Measurements from ENCODE around the gene SERPINA1.
A peak's percentile ranks its signal among the peaks of the same experiment; 100 is the strongest.
"Not testable (repeated sequence)": the region's sequence is repeated elsewhere in the genome, so short reads cannot be mapped to it uniquely, and the experiment has no call there.

The SERPINA1 gene

GRCh38 chr14:94388384-94389103 is at the start of gene SERPINA1:
TSS of gene SERPINA1 (minus strand) at chr14:94388602. CDS start at chr14:94383237, 5,365 bp downstream.
- H3K9me3 Mint-ChIP-seq (ENCODE audit: low read depth), result no peaks in the 10 kb centered on the region
- H3K4me1 Mint-ChIP-seq (ENCODE audit: low read depth), result peaks cover 24% of the 10 kb centered on the region
- H3K27ac Mint-ChIP-seq, result no peak within 1 kb of the TSS
- H3K27me3 Mint-ChIP-seq, result no peaks in the 10 kb centered on the region
- H3K4me3 Mint-ChIP-seq, result no peak within 1 kb of the TSS
- H3K36me3 Mint-ChIP-seq, result no peaks in the 10 kb centered on the region

DNA sequence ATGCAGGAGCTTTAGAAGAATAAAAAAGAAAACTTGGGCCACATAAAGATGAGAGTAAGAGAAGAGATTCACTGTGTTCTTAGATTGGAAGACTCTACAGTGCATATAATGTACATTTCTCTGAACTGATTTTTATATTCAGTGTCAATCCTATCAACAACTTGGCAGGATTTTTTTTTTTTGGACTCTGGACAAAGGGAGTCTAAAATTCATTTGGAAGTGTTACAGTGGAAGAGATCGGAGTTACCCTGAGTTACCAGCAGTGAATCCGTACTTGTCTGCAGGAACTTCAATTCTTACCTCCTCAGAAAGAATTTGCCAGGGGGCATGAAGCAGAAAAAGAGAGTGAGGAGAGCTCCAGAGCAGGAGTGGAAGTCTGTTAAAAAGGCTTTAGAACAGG is 40.2 kb upstream of the SERPINA1 start:
- H3K27ac Mint-ChIP-seq, result no peak overlapping the region
- no peaks in the 10 kb centered on the region for H3K4me1 Mint-ChIP-seq (ENCODE audit: low read depth)
- no peak overlapping the region for H3K4me3 Mint-ChIP-seq
- no peaks in the 10 kb centered on the region for H3K9me3 Mint-ChIP-seq (ENCODE audit: low read depth)
- H3K27me3 Mint-ChIP-seq, result peaks cover 10% of the 10 kb centered on the region
- no peaks in the 10 kb centered on the region for H3K36me3 Mint-ChIP-seq

DNA sequence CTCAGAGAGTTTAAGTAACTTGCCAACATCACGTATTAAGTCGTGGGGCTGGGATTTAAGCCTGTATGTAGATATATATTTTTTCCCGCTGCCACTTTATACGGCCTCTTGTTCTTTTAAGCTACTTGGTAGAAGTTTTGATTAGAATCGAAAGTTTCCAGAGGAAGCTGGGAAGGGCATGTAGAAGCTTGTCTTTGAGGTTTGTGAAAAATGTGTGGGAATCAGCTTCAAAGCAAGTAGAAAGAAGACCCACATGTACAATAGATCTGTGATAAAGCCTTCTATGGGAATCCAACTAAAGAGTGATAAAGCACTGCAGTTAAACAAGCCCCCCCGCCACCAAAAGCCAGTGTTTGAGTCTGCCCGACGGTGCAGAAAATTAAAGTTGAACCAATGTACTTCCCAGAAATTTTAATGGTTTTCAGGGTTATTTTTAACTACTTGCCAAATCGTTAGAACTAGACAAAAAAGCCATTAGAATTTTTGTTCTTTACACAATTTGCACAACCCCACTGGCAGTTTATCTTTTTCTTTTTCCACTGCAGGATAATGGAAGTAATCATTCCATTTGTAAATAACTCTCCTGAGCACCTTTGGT is 38.7 kb upstream of the SERPINA1 start:
- no peak overlapping the region for H3K4me3 Mint-ChIP-seq
- H3K27ac Mint-ChIP-seq, result no peak overlapping the region
- no peaks in the 10 kb centered on the region for H3K9me3 Mint-ChIP-seq (ENCODE audit: low read depth)
- no peaks in the 10 kb centered on the region for H3K36me3 Mint-ChIP-seq
- H3K4me1 Mint-ChIP-seq (ENCODE audit: low read depth), result no peaks in the 10 kb centered on the region
- peaks cover 16% of the 10 kb centered on the region for H3K27me3 Mint-ChIP-seq

- H3K27ac Mint-ChIP-seq, result no peak overlapping the region
- no peaks in the 10 kb centered on the region for H3K36me3 Mint-ChIP-seq
- no peak overlapping the region for H3K4me3 Mint-ChIP-seq
- no peaks in the 10 kb centered on the region for H3K9me3 Mint-ChIP-seq (ENCODE audit: low read depth)
- peaks cover 16% of the 10 kb centered on the region for H3K27me3 Mint-ChIP-seq
- no peaks in the 10 kb centered on the region for H3K4me1 Mint-ChIP-seq (ENCODE audit: low read depth)
These were observed 38.1 kb upstream of the SERPINA1 start for GRCh38 chr14:94426526-94426925.

- no peaks in the 10 kb centered on the region for H3K36me3 Mint-ChIP-seq
- H3K27ac Mint-ChIP-seq, result no peak overlapping the region
- peaks cover 21% of the 10 kb centered on the region for H3K27me3 Mint-ChIP-seq
- H3K4me1 Mint-ChIP-seq (ENCODE audit: low read depth), result no peaks in the 10 kb centered on the region
- no peak overlapping the region for H3K4me3 Mint-ChIP-seq
- H3K9me3 Mint-ChIP-seq (ENCODE audit: low read depth), result no peaks in the 10 kb centered on the region
These were observed 36.0 kb upstream of the SERPINA1 start for GRCh38 chr14:94424371-94424770.

- H3K4me3 Mint-ChIP-seq, result no peak overlapping the region
- H3K27me3 Mint-ChIP-seq, result peaks cover 20% of the 10 kb centered on the region
- H3K4me1 Mint-ChIP-seq (ENCODE audit: low read depth), result no peaks in the 10 kb centered on the region
- no peak overlapping the region for H3K27ac Mint-ChIP-seq
- H3K36me3 Mint-ChIP-seq, result no peaks in the 10 kb centered on the region
- peaks cover under 1% of the 10 kb centered on the region for H3K9me3 Mint-ChIP-seq (ENCODE audit: low read depth)
These were observed 35.2 kb upstream of the SERPINA1 start for GRCh38 chr14:94423453-94424056.

GRCh38 chr14:94421316-94421715 is 32.9 kb upstream of the SERPINA1 start:
- Mint-ChIP-seq H3K4me1 (ENCODE audit: low read depth) (no peaks in the 10 kb centered on the region), H3K9me3 (ENCODE audit: low read depth) (peaks cover 4% of the 10 kb centered on the region), H3K36me3 (no peaks in the 10 kb centered on the region), H3K27ac (no peak overlapping the region), H3K27me3 (peaks cover 22% of the 10 kb centered on the region), H3K4me3 (no peak overlapping the region)

GRCh38 chr14:94417497-94418205 is 29.2 kb upstream of the SERPINA1 start:
- not testable (repeated sequence) for H3K4me1 Mint-ChIP-seq (ENCODE audit: low read depth); H3K4me3 Mint-ChIP-seq; H3K9me3 Mint-ChIP-seq (ENCODE audit: low read depth); H3K36me3 Mint-ChIP-seq
- Mint-ChIP-seq H3K27ac (peak overlapping the region; percentile 7), H3K27me3 (peaks cover 19% of the 10 kb centered on the region)

GRCh38 chr14:94412671-94413638 is 24.6 kb upstream of the SERPINA1 start:
- Mint-ChIP-seq H3K4me3 (no peak overlapping the region), H3K4me1 (ENCODE audit: low read depth) (no peaks in the 10 kb centered on the region), H3K27ac (no peak overlapping the region), H3K36me3 (peaks cover 4% of the 10 kb centered on the region), H3K9me3 (ENCODE audit: low read depth) (peaks cover 18% of the 10 kb centered on the region), H3K27me3 (peaks cover 14% of the 10 kb centered on the region)

GRCh38 chr14:94411638-94412037 is 23.2 kb upstream of the SERPINA1 start:
- H3K27ac Mint-ChIP-seq, result no peak overlapping the region
- H3K9me3 Mint-ChIP-seq (ENCODE audit: low read depth), result peaks cover 21% of the 10 kb centered on the region
- H3K36me3 Mint-ChIP-seq, result peaks cover 4% of the 10 kb centered on the region
- no peak overlapping the region for H3K4me3 Mint-ChIP-seq
- H3K4me1 Mint-ChIP-seq (ENCODE audit: low read depth), result no peaks in the 10 kb centered on the region
- peaks cover 14% of the 10 kb centered on the region for H3K27me3 Mint-ChIP-seq

DNA sequence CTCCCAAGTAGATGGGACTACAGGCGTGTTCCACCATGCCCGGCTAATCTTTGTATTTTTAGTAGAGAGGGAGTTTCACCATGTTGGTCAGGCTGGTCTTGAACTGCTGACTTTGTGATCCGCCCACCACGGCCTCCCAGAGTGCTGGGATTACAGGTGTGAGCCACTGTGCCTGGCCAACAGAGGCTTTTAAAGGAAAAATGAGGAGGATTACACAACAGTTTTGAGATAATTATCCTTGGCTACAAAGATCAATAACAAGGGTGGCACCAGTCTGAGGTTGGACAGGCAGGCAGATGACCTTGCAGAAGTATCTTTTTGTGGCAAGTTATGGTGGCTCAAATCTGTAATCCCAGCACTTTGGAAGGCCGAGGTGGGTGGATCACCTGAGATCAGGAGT is 21.0 kb upstream of the SERPINA1 start:
- H3K9me3 Mint-ChIP-seq (ENCODE audit: low read depth), result peaks cover 20% of the 10 kb centered on the region
- not testable (repeated sequence) for H3K27me3 Mint-ChIP-seq; H3K4me1 Mint-ChIP-seq (ENCODE audit: low read depth); H3K27ac Mint-ChIP-seq; H3K4me3 Mint-ChIP-seq; H3K36me3 Mint-ChIP-seq

DNA sequence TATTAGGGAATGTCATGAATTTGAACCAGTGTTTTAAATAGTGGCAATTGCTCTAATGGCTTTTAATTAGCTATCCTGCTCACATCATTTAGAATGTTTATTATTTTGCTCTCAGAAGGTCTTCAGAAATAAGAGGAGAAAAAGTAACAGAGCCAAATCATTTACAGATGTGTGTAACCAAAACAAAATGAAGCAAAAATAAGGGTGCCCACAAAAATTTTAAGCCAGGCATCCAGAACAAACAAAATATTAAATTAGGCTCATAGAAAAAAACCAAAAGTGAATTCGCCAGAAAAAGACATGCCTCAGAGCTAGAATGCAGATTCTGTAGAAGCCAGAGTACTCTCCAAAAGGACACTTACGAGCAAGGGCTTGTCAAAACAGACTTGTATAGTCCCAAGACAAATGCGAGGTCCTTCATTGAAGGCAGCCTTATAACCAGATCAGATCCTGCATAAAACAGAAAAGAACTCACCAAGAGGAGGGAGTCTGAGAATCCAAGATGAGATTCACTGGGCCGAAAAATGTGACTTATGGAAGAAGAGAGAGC is 20.2 kb upstream of the SERPINA1 start:
- no peak overlapping the region for H3K27ac Mint-ChIP-seq
- no peak overlapping the region for H3K4me3 Mint-ChIP-seq
- H3K27me3 Mint-ChIP-seq, result peaks cover 8% of the 10 kb centered on the region

GRCh38 chr14:94407906-94408305 is 19.5 kb upstream of the SERPINA1 start:
- no peaks in the 10 kb centered on the region for H3K4me1 Mint-ChIP-seq (ENCODE audit: low read depth)
- H3K9me3 Mint-ChIP-seq (ENCODE audit: low read depth), result peaks cover 20% of the 10 kb centered on the region
- peaks cover 8% of the 10 kb centered on the region for H3K27me3 Mint-ChIP-seq
- H3K27ac Mint-ChIP-seq, result no peak overlapping the region
- H3K36me3 Mint-ChIP-seq, result peaks cover 4% of the 10 kb centered on the region
- no peak overlapping the region for H3K4me3 Mint-ChIP-seq

More for the DNA sequence above, 20.2 kb upstream of the SERPINA1 start:
- H3K4me1 Mint-ChIP-seq (ENCODE audit: low read depth), result no peaks in the 10 kb centered on the region
- peaks cover 20% of the 10 kb centered on the region for H3K9me3 Mint-ChIP-seq (ENCODE audit: low read depth)
- peaks cover 4% of the 10 kb centered on the region for H3K36me3 Mint-ChIP-seq

DNA sequence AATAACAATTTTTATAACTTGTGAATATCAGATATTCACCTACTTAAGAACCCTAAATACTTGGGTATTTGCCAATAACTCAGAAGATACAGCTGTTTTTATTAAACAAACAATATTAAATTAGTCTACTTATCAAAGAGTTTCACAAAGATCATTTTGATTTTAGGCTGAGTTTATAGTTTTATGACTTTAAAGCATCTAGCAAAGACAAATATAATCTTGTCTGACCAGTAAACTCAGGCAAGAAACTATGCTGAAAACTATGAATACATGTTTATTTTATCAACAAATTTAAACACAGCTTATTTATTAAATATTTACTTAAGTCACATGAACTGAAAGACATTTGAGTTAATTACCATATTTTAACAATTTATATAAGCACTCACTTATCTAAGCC is 18.5 kb upstream of the SERPINA1 start:
- Mint-ChIP-seq H3K9me3 (ENCODE audit: low read depth) (peaks cover 20% of the 10 kb centered on the region), H3K27ac (no peak overlapping the region), H3K36me3 (peaks cover 4% of the 10 kb centered on the region), H3K4me1 (ENCODE audit: low read depth) (no peaks in the 10 kb centered on the region), H3K27me3 (peaks cover 4% of the 10 kb centered on the region), H3K4me3 (no peak overlapping the region)
